Stimulated activated CD4-positive, alpha-beta T cell treated with anti-CD3 and anti-CD28 coated beads, Interleukin-2, amount 100 ng/mL, for 24 hours (primary cell): Measurements from ENCODE around the gene SIPA1L3.
A peak's percentile ranks its signal among the peaks of the same experiment; 100 is the strongest.
"Not testable (repeated sequence)": the region's sequence is repeated elsewhere in the genome, so short reads cannot be mapped to it uniquely, and the experiment has no call there.

ENCODE experiments used
- DNase-seq, 2 donors: peaks; one replicate each; pipeline ENCODE4 v3.0.0-alpha.2; 2020

Gene SIPA1L3

DNA sequence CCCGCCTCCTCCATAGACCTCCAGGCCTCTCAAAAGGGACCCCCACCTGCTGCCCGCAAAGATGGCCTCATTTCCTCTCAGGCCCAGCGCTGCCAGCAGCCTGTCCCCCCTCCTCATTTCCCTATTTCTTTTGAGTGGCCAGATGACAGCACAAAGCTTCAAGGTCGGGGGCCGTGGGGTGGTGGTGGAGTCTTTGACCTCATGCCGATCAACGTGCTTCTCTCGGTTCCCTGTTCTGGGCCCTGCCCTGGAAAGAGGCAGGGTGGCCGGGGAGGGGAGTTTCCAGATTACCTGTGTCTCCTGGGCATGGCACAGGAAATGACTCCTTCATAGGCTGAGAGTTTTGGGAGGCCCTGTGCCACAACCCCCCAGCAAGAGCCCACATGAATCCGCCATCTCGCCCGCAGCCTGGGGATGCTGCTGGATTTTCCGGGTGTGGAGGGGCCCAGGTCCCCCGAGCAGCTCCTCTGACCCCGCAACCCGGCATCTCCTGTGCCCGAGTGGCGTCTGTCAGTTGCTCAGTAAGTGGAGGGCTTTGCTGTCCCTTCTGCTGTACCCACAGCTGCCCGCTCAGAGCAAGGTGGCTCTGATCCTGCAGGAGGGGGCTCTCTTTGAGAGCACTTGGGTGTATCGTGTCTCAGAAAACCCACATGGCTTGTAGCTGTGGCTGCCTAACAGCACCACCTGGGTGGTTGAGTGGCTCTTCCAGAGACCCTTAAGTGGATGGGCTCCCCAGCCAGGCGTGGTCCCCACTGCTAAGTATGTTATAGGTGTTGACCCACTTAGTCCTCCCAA is 139.4 kb downstream of the SIPA1L3 start:
- DNase-seq = no peak

DNA sequence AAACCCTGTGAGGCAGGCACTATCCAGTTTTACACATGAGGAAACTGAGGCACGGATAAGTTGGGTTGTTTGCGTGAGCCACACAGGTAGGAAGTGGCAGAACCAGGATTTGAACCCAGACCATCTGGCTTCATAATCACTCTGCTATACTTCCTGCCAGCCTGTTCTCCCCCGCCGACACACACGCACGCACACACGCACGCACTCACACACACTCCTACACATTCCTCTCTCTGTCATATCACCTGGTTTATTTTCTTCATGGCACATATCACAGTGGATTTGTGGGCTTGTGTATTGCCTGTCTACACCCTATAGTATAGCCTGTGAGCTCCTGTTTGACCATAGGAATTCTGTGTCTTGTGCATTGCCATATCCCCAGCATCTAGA is 140.0 kb downstream of the SIPA1L3 start:
- peak; percentile 26 to 41 for DNase-seq

DNA sequence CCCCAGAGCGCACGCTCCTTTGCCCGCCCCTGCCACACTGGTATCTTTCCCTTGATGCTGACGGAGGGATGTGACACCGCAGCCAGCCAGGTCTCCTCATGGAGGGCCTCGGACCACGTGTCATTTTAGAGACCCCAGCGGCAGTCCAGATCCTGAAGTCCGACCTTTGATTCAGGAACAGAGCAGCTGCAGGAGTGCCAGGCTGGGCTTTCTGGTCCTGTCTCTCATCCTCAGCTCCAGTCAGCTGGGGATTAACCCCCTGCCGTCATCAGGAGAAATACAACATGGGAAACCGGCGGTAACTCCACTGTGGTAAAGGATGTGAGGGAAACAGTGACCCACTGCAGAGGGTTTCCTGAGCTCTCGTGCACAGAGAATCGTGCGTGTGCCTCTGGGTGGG is 140.6 kb downstream of the SIPA1L3 start:
- DNase-seq = no peak

DNA sequence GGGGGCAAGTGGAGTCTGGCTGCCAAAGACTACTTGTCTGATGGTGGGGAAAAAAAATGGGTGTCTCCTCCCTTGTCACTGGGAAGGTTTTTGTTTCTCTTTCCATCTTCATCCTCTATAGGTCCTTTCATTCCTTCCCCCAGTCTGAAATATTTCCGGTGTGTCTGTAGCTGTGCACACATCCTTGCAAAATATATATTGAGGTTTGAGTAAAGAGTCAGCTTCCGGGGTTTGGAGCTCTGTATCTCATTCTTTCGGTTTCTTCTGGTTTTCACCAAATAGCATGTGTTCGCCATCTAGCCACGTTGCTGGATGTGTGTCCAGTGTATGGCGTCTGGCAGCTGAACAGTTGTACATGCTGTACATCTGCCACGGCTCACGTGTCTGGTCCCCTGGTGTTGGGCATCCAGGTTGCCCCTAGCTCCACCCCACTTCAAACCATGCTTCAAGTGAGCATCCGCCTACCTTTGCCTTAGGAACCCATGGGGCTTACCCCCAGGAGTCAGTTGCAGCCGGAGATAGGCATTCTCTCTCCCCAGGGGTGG is 142.2 kb downstream of the SIPA1L3 start:
- peak; percentile 59 to 60 for DNase-seq

DNA sequence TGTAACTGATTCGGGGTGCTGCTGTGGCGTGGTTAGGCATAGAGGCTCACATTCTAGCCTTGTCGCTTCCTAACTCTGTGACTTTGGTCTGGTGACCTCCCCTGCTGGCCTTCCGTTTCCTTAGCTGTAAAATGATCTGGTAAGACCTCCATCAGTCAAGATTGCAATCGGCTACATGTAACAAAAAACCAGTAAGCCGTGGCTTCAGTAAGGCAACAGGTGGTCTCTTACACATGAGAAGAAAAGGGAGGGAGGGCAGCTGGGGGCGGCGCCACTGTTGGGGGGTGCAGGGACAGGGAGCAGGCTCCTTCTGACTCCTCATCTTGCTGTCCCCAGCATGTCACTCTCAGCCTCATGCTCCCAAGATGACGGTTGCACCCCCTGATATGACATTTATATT is 148.0 kb downstream of the SIPA1L3 start:
- DNase-seq = no peak

- DNase-seq = no peak
Observed at GRCh38 chr19:38055655-38056521, 148.9 kb downstream of the SIPA1L3 start.

DNA sequence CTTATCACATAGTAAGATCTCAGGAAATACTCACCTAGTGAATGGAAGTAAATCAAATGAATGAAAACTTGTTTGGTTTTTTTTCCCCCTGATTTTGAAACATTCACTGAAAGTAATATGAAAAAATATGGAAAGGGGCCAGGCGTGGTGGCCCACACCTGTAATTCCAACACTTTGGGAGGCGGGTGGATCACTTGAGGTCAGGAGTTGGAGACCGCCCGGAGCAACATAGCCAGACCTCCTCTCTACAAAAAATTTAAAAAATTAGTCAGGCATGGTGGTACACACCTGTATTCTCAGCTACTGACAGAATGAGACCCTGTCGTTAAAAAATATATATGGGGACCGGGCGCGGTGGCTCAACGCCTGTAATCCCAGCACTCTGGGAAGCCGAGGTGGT is 149.6 kb downstream of the SIPA1L3 start:
- no peak for DNase-seq

GRCh38 chr19:38057959-38058690 is 151.1 kb downstream of the SIPA1L3 start:
- no peak for DNase-seq

- peak in 1 of 2 donors; percentile 27 for DNase-seq
Observed at GRCh38 chr19:38059897-38060296, 152.9 kb downstream of the SIPA1L3 start.

- DNase-seq = no peak
Observed at GRCh38 chr19:38060331-38060730, 153.3 kb downstream of the SIPA1L3 start.

- DNase-seq = no peak
Observed at GRCh38 chr19:38061294-38061693, 154.3 kb downstream of the SIPA1L3 start.

- DNase-seq = no peak
Observed at GRCh38 chr19:38062959-38063761, 156.2 kb downstream of the SIPA1L3 start.

- no peak for DNase-seq
Observed at GRCh38 chr19:38063928-38064327, 156.9 kb downstream of the SIPA1L3 start.

GRCh38 chr19:38064661-38065425 is 157.8 kb downstream of the SIPA1L3 start:
- DNase-seq = no peak

DNA sequence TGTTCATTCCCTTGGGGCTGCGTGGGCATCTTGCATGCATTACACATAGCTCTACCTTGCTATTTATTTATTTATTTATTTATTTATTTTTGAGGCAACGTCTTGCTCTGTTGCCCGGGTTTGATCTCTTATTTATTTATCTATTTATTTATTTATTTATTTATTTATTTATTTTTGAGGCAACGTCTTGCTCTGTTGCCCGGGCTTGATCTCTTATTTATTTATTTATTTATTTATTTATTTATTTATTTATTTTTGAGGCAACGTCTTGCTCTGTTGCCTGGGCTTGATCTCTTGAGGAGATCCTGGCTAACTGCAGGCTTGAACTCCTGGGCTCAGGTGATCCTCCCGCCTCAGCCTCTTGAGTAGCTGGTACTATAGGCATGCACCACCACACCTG is 158.8 kb downstream of the SIPA1L3 start:
- not testable (repeated sequence) for DNase-seq

DNA sequence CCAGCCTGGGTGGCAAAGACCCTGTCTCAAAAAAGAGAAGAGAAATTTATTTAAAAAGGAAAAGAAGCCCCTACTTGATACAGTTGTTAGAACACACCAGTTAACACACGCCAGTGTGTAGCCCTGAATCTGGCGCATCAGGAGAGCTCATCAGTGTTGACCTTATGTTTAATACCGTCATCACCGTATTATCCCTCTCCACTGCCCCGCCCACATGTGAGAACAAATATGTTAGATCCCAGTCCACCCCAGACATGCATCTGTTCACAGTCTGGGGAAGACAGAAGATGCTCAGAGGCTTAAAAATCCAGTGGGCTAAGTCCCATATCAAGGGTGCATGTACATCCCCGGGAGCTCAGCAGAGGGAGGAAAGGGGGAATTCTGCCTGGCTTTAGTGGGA is 161.8 kb downstream of the SIPA1L3 start:
- no peak for DNase-seq

- DNase-seq = no peak
Observed at GRCh38 chr19:38070573-38070972, 163.6 kb downstream of the SIPA1L3 start.

- DNase-seq = not testable (repeated sequence)
Observed at GRCh38 chr19:38071054-38071453, 164.0 kb downstream of the SIPA1L3 start.

DNA sequence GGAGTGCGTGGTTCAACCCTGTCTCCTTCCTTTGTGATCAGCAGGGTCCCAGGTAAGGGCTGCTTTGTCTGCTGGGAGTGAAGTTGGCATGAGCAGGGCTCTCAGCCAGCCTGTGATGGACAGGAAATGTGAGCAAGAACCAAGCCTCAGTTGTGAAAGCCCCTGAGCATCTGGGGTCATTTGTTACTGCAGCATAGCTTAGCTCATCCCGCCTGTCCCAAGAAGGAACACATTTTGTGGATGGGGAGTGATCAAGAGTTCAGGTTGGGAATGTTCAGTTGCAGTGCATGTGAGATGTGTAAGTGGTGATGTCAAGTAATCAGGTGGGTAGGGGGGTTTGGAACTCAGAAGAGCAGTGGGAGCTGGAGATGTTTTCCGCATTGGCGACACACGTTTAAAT is 164.6 kb downstream of the SIPA1L3 start:
- no peak for DNase-seq

DNA sequence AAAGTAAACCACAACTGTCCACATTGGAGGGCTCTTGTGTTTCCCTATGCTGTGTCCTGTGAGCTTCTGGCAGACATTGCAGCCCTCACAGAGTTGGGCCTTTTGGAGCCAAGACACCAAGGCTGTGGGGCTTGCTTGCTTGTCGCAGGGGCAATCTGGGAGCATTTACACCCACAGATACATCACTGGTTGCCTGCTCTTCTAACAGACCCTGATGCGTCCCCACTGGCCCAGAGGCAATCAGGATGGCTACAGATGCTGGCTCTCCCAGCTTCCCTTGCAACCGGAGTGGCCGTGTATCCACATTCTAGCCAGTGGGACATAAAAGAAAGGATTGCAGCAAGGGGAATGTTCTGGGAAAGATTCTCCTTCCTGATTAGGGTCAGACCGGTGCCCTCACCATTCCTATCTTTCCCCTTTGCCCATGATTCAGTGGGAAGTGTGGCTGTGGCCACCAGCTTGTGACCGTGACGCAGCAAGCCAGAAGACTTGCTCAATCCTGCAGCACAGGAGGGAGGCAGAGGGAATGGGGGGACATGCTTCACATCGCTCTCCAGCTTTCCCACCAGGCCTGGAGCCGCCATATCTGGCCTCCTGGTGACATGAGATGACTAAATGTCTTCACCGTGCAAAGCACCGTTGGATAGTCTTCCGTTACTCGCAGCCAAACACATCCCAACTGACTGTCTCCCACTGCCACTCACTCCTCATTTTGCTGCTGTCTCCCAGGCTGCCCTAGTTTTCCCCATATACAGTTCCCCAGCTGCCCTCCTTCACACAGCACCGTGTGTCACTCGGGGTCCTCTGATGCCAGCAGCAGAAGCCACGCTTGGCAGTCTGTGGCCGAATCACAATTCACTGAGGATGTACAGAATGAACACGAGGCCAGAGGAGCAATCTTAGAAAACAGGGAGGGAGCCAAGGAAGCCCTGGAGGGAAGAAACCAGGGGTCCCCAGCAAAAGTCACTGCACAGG is 166.1 kb downstream of the SIPA1L3 start:
- no peak for DNase-seq
